ENCODE data around the gene TAF11L5. TPM values are rescaled to one million over a fixed set of nuclear protein-coding genes. Genes with fewer than 3 reads are reported as not detected.
"Not testable (repeated sequence)": the region's sequence is repeated elsewhere in the genome, so short reads cannot be mapped to it uniquely, and the experiment has no call there.

The TAF11L5 gene
- total RNA-seq, result not detected

GRCh38 chr5:17524935-17525334 is at the start of gene TAF11L5:
Gene TAF11L5, plus strand, starts transcription at chr5:17525235.
- intact Hi-C loops (cut with DNase I); H3K36me3 ChIP-seq; H3K9me3 ChIP-seq; H3K4me3 ChIP-seq; H3K4me1 ChIP-seq; H3K27me3 ChIP-seq; DNase-seq (ENCODE audit: extremely low spot score in 2 of 2); H3K27ac ChIP-seq: not testable (repeated sequence)

GRCh38 chr5:17477043-17477442 is 48.0 kb upstream of the TAF11L5 start:
- intact Hi-C loops (cut with DNase I), result no loop called here
- Histone ChIP-seq H3K27ac (no peak overlapping the region), H3K9me3 (no peaks in the 10 kb centered on the region), H3K4me3 (no peak overlapping the region), H3K27me3 (no peaks in the 10 kb centered on the region), H3K36me3 (no peaks in the 10 kb centered on the region), H3K4me1 (no peaks in the 10 kb centered on the region)
- no peak for TF ChIP-seq POLR2A (IDR thresholded peaks at IDR 0.05)
- no peak for TF ChIP-seq CTCF (IDR thresholded peaks at IDR 0.05)
- TF ChIP-seq POLR2AphosphoS5 (IDR thresholded peaks at IDR 0.05; ENCODE audit: insufficient read depth in 1 of 2, low read depth in 1 of 2), result no peak
- DNase-seq (ENCODE audit: extremely low spot score in 2 of 2), result no peak

GRCh38 chr5:17477573-17478265 is 47.3 kb upstream of the TAF11L5 start:
- H3K27me3 ChIP-seq, result no peaks in the 10 kb centered on the region
- TF ChIP-seq POLR2AphosphoS5 (IDR thresholded peaks at IDR 0.05; ENCODE audit: insufficient read depth in 1 of 2, low read depth in 1 of 2), result no peak
- TF ChIP-seq POLR2A (IDR thresholded peaks at IDR 0.05), result no peak
- TF ChIP-seq CTCF (IDR thresholded peaks at IDR 0.05), result no peak
- no peak overlapping the region for H3K27ac ChIP-seq
- no peaks in the 10 kb centered on the region for H3K36me3 ChIP-seq
- H3K4me1 ChIP-seq, result no peaks in the 10 kb centered on the region
- no peaks in the 10 kb centered on the region for H3K9me3 ChIP-seq
- DNase-seq (ENCODE audit: extremely low spot score in 2 of 2), result no peak
- intact Hi-C loops (cut with DNase I), result no loop called here
- no peak overlapping the region for H3K4me3 ChIP-seq

GRCh38 chr5:17481378-17481777 is 43.7 kb upstream of the TAF11L5 start:
- intact Hi-C loops (cut with DNase I), result no loop called here
- Histone ChIP-seq H3K36me3 (no peaks in the 10 kb centered on the region), H3K4me3 (no peak overlapping the region), H3K4me1 (no peaks in the 10 kb centered on the region), H3K27ac (no peak overlapping the region), H3K27me3 (no peaks in the 10 kb centered on the region), H3K9me3 (no peaks in the 10 kb centered on the region)
- TF ChIP-seq POLR2A (IDR thresholded peaks at IDR 0.05), result no peak
- DNase-seq (ENCODE audit: extremely low spot score in 2 of 2), result no peak

- TF ChIP-seq POLR2A (IDR thresholded peaks at IDR 0.05), result no peak
- no peak for TF ChIP-seq POLR2AphosphoS5 (IDR thresholded peaks at IDR 0.05; ENCODE audit: insufficient read depth in 1 of 2, low read depth in 1 of 2)
- TF ChIP-seq CTCF (IDR thresholded peaks at IDR 0.05), result no peak
- H3K27ac ChIP-seq, result no peak overlapping the region
- no peaks in the 10 kb centered on the region for H3K36me3 ChIP-seq
- no peaks in the 10 kb centered on the region for H3K9me3 ChIP-seq
- no peaks in the 10 kb centered on the region for H3K27me3 ChIP-seq
- DNase-seq (ENCODE audit: extremely low spot score in 2 of 2), result no peak
- H3K4me1 ChIP-seq, result no peaks in the 10 kb centered on the region
- intact Hi-C loops (cut with DNase I), result no loop called here
- no peak overlapping the region for H3K4me3 ChIP-seq
Observed at GRCh38 chr5:17482790-17483189, 42.2 kb upstream of the TAF11L5 start.

GRCh38 chr5:17486464-17487173 is 38.4 kb upstream of the TAF11L5 start:
- H3K27ac ChIP-seq; intact Hi-C loops (cut with DNase I); H3K9me3 ChIP-seq; H3K27me3 ChIP-seq; H3K4me1 ChIP-seq; H3K36me3 ChIP-seq; DNase-seq (ENCODE audit: extremely low spot score in 2 of 2); H3K4me3 ChIP-seq: not testable (repeated sequence)

Data from vagina (tissue), 2 donors.